AG09319 (cell line): ENCODE data around the gene CNTLN.
"Not testable (repeated sequence)": the region's sequence is repeated elsewhere in the genome, so short reads cannot be mapped to it uniquely, and the experiment has no call there.

Experiments
- DNase-seq: peaks from one replicate; pipeline ENCODE4 v3.0.0-alpha.2; 2010; ENCODE audit warnings: low read depth; ENCODE audit errors: extremely low read depth
- TF ChIP-seq, protein P1 (sequence below): IDR thresholded peaks from 2 replicates; pipeline ENCODE4 v1.5.1; 2011; ENCODE audit warnings: low read depth, mild to moderate bottlenecking, inconsistent platforms, low read length, moderate library complexity

CNTLN gene

DNA sequence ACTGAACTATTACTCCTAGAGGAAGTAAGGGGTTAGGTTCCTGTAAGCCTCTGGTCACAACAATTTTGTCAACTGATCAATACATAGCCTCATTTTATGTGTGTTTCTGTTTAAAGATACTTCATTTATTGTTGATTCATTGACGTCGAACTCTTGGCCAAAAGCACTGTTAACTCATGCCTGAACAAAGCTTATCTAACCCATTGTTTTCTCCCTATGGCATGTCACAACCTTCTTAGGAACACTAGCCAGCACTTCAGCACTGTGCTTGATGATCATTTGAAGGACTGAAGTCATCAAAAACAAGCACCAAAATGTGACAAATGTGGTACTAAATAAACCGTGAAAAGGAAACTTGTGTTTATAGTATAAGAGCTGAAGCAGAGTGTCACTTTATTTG lies 13.5 kb downstream of the CNTLN start:
- DNase-seq = no peak
- TF ChIP-seq, protein P1, sequence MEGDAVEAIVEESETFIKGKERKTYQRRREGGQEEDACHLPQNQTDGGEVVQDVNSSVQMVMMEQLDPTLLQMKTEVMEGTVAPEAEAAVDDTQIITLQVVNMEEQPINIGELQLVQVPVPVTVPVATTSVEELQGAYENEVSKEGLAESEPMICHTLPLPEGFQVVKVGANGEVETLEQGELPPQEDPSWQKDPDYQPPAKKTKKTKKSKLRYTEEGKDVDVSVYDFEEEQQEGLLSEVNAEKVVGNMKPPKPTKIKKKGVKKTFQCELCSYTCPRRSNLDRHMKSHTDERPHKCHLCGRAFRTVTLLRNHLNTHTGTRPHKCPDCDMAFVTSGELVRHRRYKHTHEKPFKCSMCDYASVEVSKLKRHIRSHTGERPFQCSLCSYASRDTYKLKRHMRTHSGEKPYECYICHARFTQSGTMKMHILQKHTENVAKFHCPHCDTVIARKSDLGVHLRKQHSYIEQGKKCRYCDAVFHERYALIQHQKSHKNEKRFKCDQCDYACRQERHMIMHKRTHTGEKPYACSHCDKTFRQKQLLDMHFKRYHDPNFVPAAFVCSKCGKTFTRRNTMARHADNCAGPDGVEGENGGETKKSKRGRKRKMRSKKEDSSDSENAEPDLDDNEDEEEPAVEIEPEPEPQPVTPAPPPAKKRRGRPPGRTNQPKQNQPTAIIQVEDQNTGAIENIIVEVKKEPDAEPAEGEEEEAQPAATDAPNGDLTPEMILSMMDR = no peak

GRCh38 chr9:17159469-17159868 lies 24.6 kb downstream of the CNTLN start:
- TF ChIP-seq, protein P1 = no peak
- DNase-seq = no peak

DNA sequence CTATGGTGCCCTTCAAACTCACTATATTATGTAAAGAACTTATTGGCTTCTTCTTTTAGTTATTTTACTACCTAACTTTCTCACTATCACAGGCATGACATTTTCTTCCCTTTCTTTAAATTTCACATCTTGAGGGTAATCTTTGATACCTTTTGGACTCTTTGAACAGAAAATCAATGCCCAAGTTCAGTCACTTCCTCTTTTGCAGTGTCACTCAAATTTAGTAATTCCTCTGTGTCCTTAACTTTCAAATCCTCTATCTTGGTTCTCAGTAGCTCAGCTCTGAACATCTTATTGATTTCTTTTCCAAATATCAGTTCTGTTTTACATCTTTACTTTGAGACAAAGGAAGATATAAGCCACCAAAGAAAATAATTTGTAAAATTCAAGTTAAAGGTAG lies 25.5 kb downstream of the CNTLN start:
- TF ChIP-seq, protein P1 = no peak
- no peak for DNase-seq

GRCh38 chr9:17165764-17166163 lies 30.9 kb downstream of the CNTLN start:
- no peak for DNase-seq
- TF ChIP-seq, protein P1 = no peak

DNA sequence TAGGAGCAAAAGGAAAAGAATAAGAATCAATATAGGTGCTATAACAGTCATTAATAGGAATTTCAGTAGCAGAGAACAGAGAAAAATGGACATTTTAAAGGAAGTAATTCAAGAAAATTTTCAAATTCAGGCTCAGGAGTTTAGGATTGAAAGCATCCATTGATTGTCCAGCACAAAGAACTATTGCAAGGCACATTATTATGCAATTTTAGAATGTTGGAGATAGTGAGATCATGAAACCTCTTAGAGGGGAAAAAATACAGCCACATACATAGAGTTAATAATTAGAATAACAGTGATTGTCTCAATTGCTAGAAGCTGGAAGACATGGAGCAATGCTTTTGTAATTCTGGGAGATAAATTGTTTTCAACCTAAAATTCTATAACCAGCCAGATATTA lies 31.5 kb downstream of the CNTLN start:
- TF ChIP-seq, protein P1 = no peak
- DNase-seq = no peak

DNA sequence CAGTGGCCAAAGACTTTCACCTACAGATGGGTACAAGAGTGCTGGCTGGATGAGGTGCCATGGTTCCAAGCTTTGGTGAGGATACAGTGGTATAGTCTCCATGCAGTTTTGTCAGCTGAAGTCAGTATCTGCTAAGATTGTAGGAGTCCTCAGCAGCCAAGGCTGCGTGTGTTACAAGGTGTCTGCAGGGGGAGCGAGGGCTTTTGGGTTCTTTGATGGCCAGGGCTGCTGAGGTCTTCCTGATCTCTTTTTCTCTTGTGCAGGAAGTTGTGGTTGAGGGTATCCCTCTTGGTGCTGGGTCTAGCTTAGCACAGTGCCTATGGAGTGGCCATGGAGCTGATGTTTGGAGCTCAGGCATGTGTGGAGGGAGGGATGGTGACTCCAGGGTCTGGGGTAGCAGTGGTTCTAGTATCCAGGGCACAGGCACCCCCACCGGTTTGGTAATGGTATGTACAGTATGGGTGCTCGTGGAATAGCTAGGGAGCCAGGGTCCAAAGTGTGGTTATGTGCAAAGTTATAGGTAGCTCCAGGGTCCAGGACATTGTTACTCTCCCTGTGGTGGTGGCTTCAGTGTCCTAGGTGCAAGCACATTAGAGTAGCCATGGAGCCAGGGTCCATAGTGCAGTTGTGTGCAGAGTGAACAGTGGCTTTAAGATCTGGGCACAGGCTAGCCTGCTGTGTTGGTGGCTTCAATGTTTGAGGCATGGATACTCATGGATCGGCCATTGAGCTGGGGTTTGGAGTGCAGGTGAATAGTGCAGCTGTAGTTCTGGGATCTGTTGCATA lies 36.7 kb downstream of the CNTLN start:
- TF ChIP-seq, protein P1 = no peak
- DNase-seq = no peak

GRCh38 chr9:17177496-17177895 lies 42.7 kb downstream of the CNTLN start:
- not testable (repeated sequence) for DNase-seq

GRCh38 chr9:17185481-17186029 lies 50.7 kb downstream of the CNTLN start:
- TF ChIP-seq, protein P1 = no peak
- no peak for DNase-seq
